ENCODE data around the gene CYB561D2.
"Not testable (repeated sequence)": the region's sequence is repeated elsewhere in the genome, so short reads cannot be mapped to it uniquely, and the experiment has no call there.

CYB561D2 gene

GRCh38 chr3:50350527-50351322 lies at the start of gene CYB561D2, which contains the start of gene NPRL2:
TSS of gene CYB561D2 (plus strand) at chr3:50350862. CDS start at chr3:50351434, 572 bp downstream.
TSS of gene NPRL2 (minus strand) at chr3:50350775. CDS start at chr3:50350652, 123 bp downstream.
- H3K36me3 Mint-ChIP-seq: no peaks in the 10 kb centered on the region
- peak within 1 kb of the TSS; percentile 98 for H3K4me3 Mint-ChIP-seq
- H3K27me3 Mint-ChIP-seq: no peaks in the 10 kb centered on the region
- H3K4me1 Mint-ChIP-seq (ENCODE audit: low read depth): peaks cover 64% of the 10 kb centered on the region
- no peaks in the 10 kb centered on the region for H3K9me3 Mint-ChIP-seq (ENCODE audit: low read depth)
- peak within 1 kb of the TSS; percentile 97 for H3K27ac Mint-ChIP-seq

- no peak overlapping the region for H3K4me3 Mint-ChIP-seq
- no peaks in the 10 kb centered on the region for H3K36me3 Mint-ChIP-seq
- no peaks in the 10 kb centered on the region for H3K9me3 Mint-ChIP-seq (ENCODE audit: low read depth)
- H3K27me3 Mint-ChIP-seq: no peaks in the 10 kb centered on the region
- no peak overlapping the region for H3K27ac Mint-ChIP-seq
- H3K4me1 Mint-ChIP-seq (ENCODE audit: low read depth): peaks cover 26% of the 10 kb centered on the region
These were observed 48.3 kb upstream of the CYB561D2 start for GRCh38 chr3:50302095-50303012.

DNA sequence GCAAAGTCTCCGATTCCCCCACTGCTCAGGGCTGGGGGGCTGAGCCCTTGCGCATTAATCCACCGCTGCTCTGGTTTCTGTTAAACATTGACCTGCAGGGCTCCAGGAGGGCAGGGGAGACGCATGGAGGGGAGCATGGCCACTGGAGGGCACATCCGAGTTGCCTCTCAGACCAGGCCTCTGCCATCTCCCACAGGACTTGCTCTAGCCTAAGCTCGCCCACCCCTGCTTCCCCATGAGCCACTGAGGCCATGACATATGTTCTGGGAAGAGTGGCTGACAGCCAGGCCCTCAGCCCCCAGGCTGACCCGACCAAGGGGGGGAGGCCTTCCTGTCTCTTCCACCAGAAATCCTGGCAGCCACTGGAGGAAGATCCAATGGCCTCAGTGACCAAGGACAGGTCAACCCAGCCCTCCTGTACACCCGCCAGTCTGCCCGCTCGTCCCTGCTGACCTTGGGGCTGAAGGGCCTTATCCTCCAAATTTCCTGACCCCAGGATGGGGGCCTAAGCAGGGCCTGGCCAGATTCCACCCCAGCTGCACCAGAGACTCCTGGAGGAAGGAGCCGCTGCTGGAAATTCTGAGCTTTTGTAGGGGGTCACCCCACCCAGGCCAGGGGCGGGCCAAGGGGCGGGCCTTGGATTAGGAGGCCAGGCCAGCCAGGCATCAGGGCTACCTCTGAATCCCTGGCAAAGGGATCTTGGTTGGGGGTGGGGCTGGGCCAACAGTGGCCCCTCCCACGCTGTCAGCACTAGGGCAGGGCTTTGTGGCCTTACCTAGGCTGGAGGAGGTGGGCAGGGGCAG lies 47.4 kb upstream of the CYB561D2 start, which contains the start of gene HYAL1:
TSS of gene HYAL1 (minus strand) at position 562 of the 803 bp plus-strand sequence. CDS start 618 bp downstream, outside the sequence.
- no peaks in the 10 kb centered on the region for H3K27me3 Mint-ChIP-seq
- H3K9me3 Mint-ChIP-seq (ENCODE audit: low read depth): no peaks in the 10 kb centered on the region
- no peak within 1 kb of the TSS for H3K4me3 Mint-ChIP-seq
- H3K27ac Mint-ChIP-seq: no peak within 1 kb of the TSS
- H3K36me3 Mint-ChIP-seq: no peaks in the 10 kb centered on the region
- H3K4me1 Mint-ChIP-seq (ENCODE audit: low read depth): peaks cover 19% of the 10 kb centered on the region

- Mint-ChIP-seq H3K27me3 (no peaks in the 10 kb centered on the region), H3K4me1 (ENCODE audit: low read depth) (peaks cover 16% of the 10 kb centered on the region), H3K27ac (no peak overlapping the region), H3K4me3 (no peak overlapping the region), H3K9me3 (ENCODE audit: low read depth) (no peaks in the 10 kb centered on the region), H3K36me3 (no peaks in the 10 kb centered on the region)
These were observed 46.1 kb upstream of the CYB561D2 start for GRCh38 chr3:50304601-50305000.

- H3K27ac Mint-ChIP-seq; H3K9me3 Mint-ChIP-seq (ENCODE audit: low read depth): not testable (repeated sequence)
- peaks cover 12% of the 10 kb centered on the region for H3K4me1 Mint-ChIP-seq (ENCODE audit: low read depth)
These were observed 38.6 kb upstream of the CYB561D2 start for GRCh38 chr3:50312041-50312440.

DNA sequence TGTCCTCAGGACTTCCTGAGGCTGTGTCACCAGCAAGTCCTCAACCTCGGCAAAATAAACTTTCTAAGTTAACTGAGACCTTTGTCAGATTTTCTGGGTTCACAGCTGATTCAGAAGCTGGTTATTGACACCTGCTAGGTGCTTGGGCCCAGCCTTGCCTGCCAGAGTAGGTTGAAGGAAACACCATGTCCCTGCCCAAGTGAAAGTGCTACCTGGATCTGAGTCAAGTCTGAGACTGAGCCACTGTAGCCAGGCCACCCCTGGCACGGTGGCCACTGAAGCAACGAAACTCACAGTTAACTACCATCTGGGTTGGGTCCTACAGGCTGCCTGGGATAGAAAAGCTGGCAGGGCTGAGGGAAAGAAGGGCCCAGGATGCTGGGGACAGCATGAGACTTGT lies 36.3 kb upstream of the CYB561D2 start:
- Mint-ChIP-seq H3K4me3 (no peak overlapping the region), H3K9me3 (ENCODE audit: low read depth) (no peaks in the 10 kb centered on the region), H3K27me3 (no peaks in the 10 kb centered on the region), H3K27ac (peak overlapping the region; percentile 8), H3K4me1 (ENCODE audit: low read depth) (peaks cover 19% of the 10 kb centered on the region), H3K36me3 (peaks cover 2% of the 10 kb centered on the region)

More at GRCh38 chr3:50312041-50312440, 38.6 kb upstream of the CYB561D2 start:
- H3K27me3 Mint-ChIP-seq, H3K4me3 Mint-ChIP-seq, H3K36me3 Mint-ChIP-seq: not testable (repeated sequence)

GRCh38 chr3:50314816-50315215 lies 35.8 kb upstream of the CYB561D2 start:
- no peak overlapping the region for H3K4me3 Mint-ChIP-seq

DNA sequence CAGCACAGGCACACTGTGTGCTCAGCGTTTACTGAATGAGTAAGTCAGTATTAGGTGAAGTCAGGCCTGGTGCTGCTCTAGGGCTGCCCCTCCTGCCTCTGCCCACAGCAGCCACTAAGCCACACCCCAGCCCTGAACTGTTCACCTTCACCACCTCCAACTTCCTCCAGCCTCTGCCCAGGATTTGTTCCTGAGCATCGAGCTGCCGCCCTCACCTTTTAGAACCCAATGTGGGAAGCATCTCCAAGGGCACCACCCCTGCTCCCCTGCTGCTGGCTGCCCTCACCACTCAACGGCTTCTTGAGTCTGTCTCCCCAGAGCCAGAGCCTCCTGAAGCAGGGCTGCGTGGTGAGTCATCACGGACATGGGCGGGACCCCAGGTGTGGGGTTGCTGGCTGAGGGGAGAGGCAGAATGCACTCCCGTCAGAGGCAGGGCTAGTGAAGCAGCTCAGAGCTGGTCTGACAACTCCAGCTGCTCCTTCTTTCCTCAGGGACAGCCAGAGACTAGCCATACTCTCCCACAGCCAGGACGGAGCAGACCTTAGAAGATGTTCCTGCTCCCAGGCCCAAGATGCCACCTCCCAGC lies 33.9 kb upstream of the CYB561D2 start:
- peaks cover 2% of the 10 kb centered on the region for H3K36me3 Mint-ChIP-seq
- peak overlapping the region; percentile 35 for H3K27ac Mint-ChIP-seq
- no peaks in the 10 kb centered on the region for H3K27me3 Mint-ChIP-seq
- no peaks in the 10 kb centered on the region for H3K9me3 Mint-ChIP-seq (ENCODE audit: low read depth)
- H3K4me1 Mint-ChIP-seq (ENCODE audit: low read depth): peaks cover 27% of the 10 kb centered on the region
- H3K4me3 Mint-ChIP-seq: peak overlapping the region; percentile 63

More at GRCh38 chr3:50314816-50315215, 35.8 kb upstream of the CYB561D2 start:
- H3K27ac Mint-ChIP-seq: no peak overlapping the region
- no peaks in the 10 kb centered on the region for H3K27me3 Mint-ChIP-seq
- H3K36me3 Mint-ChIP-seq: peaks cover 2% of the 10 kb centered on the region
- no peaks in the 10 kb centered on the region for H3K9me3 Mint-ChIP-seq (ENCODE audit: low read depth)
- peaks cover 20% of the 10 kb centered on the region for H3K4me1 Mint-ChIP-seq (ENCODE audit: low read depth)

GRCh38 chr3:50317300-50317699 lies 33.4 kb upstream of the CYB561D2 start:
- Mint-ChIP-seq H3K9me3 (ENCODE audit: low read depth) (no peaks in the 10 kb centered on the region), H3K4me1 (ENCODE audit: low read depth) (peaks cover 27% of the 10 kb centered on the region), H3K36me3 (peaks cover 2% of the 10 kb centered on the region), H3K27me3 (no peaks in the 10 kb centered on the region), H3K27ac (no peak overlapping the region), H3K4me3 (no peak overlapping the region)

GRCh38 chr3:50318163-50318562 lies 32.5 kb upstream of the CYB561D2 start:
- H3K27ac Mint-ChIP-seq: no peak overlapping the region
- H3K36me3 Mint-ChIP-seq: peaks cover 2% of the 10 kb centered on the region
- H3K9me3 Mint-ChIP-seq (ENCODE audit: low read depth): no peaks in the 10 kb centered on the region
- H3K4me3 Mint-ChIP-seq: no peak overlapping the region
- H3K4me1 Mint-ChIP-seq (ENCODE audit: low read depth): peaks cover 27% of the 10 kb centered on the region
- no peaks in the 10 kb centered on the region for H3K27me3 Mint-ChIP-seq

- Mint-ChIP-seq H3K4me3 (peak overlapping the region; percentile 51), H3K36me3 (peaks cover 2% of the 10 kb centered on the region), H3K27ac (peak overlapping the region; percentile 28), H3K27me3 (no peaks in the 10 kb centered on the region), H3K4me1 (ENCODE audit: low read depth) (peaks cover 27% of the 10 kb centered on the region), H3K9me3 (ENCODE audit: low read depth) (no peaks in the 10 kb centered on the region)
These were observed 32.0 kb upstream of the CYB561D2 start for GRCh38 chr3:50318615-50319014.

DNA sequence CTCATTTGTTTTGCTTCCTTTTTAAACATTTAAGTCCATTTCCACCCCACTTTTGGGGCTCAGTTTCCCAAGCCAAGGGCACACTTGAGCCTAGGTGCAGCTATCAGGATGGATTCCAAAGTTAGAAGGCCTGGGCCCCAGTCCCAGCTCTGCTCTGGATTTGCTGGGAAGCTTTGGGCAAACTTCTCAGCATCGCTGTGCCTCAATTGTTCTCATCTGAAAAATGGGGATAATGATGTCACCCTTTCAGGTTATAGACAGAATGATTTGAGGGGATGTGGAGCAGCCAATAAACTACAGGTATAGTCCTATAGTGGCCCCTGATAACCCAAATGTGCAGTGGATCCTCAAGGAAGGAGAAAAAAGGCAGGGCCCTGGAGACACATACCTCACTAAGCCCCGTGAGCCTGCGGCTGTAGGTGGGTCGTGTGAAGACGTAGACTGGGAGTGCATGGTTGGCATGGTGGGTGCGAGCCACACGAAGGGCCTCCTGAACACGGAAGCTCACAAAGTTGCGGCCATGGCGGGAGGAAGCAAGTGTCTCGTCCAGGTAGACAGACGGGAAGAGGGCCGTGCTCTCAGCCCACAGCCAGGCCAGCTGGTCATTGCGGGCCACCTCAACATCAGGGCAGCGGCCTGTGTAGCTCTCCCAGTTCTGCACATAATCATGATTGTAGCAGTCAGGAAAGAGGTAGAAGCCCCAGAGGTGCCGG lies 31.3 kb upstream of the CYB561D2 start:
- peaks cover 27% of the 10 kb centered on the region for H3K4me1 Mint-ChIP-seq (ENCODE audit: low read depth)
- no peak overlapping the region for H3K27ac Mint-ChIP-seq
- H3K9me3 Mint-ChIP-seq (ENCODE audit: low read depth): no peaks in the 10 kb centered on the region
- peak overlapping the region; percentile 94 for H3K4me3 Mint-ChIP-seq
- H3K36me3 Mint-ChIP-seq: peaks cover 2% of the 10 kb centered on the region
- no peaks in the 10 kb centered on the region for H3K27me3 Mint-ChIP-seq

GRCh38 chr3:50319894-50320625 lies 30.6 kb upstream of the CYB561D2 start:
- H3K27me3 Mint-ChIP-seq: no peaks in the 10 kb centered on the region
- peaks cover 34% of the 10 kb centered on the region for H3K4me1 Mint-ChIP-seq (ENCODE audit: low read depth)
- H3K36me3 Mint-ChIP-seq: peaks cover 2% of the 10 kb centered on the region
- no peaks in the 10 kb centered on the region for H3K9me3 Mint-ChIP-seq (ENCODE audit: low read depth)
- peak overlapping the region; percentile 94 for H3K4me3 Mint-ChIP-seq
- H3K27ac Mint-ChIP-seq: no peak overlapping the region

All from activated naive CD8-positive, alpha-beta T cell (primary cell).